ENCODE results near the gene ATP6V0B.

Gene ATP6V0B

DNA sequence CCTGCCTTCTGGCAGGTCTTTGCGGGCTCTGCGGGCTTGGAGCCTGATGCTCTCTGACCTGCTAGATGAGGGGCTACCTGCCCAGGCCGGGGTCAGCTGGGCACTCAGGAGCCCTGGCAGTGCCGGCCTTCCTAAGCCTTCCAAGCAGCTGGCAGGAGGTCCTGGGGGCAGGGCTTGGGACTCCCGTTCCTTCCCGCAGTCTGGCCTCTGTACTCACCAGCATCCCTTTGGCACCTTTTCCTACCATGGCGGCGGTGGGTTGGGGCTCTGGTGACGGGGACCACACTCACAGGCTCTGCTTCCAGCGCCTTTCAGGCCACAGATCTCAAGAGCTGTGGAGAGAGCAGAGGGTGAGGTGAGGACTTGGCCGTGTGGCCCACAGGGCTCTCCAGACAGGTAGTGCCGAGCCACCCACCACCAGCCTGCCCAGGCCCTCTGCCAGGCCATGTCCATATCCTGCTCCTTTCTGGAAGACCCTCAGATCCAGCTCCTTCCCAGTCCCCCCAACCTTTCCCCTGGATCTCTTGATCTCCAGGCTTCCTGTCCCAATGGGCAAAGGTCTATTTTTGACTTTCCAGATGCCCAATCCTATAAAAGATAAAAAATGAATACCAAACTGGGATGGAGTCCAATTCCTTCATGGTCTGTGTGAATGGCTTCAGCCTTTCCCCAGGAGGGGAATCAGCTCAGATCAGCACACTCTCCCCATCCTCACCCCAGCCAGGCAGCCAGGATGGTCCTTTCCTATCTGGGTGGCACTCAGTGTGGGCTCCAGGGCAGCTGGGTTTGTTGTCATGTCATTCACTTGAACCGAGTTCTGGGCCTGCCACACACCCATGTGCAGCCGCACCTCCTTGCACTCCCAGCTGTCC, 49.5 kb downstream of the ATP6V0B start:
- no peak overlapping the region for H3K27ac ChIP-seq (replicated peaks)
- H3K4me3 ChIP-seq (replicated peaks; ENCODE audit: insufficient read depth, low read length): no peak overlapping the region
- no peaks in the 10 kb centered on the region for H3K27me3 ChIP-seq (ENCODE audit: insufficient read depth, poor library complexity, severe bottlenecking)
- no peak for DNase-seq (ENCODE audit: low read depth in 1 of 2, low spot score in 1 of 2)
- no peak for TF ChIP-seq POLR2AphosphoS5 (IDR thresholded peaks at IDR 0.05; ENCODE audit: low read depth)
- TF ChIP-seq, protein P1, sequence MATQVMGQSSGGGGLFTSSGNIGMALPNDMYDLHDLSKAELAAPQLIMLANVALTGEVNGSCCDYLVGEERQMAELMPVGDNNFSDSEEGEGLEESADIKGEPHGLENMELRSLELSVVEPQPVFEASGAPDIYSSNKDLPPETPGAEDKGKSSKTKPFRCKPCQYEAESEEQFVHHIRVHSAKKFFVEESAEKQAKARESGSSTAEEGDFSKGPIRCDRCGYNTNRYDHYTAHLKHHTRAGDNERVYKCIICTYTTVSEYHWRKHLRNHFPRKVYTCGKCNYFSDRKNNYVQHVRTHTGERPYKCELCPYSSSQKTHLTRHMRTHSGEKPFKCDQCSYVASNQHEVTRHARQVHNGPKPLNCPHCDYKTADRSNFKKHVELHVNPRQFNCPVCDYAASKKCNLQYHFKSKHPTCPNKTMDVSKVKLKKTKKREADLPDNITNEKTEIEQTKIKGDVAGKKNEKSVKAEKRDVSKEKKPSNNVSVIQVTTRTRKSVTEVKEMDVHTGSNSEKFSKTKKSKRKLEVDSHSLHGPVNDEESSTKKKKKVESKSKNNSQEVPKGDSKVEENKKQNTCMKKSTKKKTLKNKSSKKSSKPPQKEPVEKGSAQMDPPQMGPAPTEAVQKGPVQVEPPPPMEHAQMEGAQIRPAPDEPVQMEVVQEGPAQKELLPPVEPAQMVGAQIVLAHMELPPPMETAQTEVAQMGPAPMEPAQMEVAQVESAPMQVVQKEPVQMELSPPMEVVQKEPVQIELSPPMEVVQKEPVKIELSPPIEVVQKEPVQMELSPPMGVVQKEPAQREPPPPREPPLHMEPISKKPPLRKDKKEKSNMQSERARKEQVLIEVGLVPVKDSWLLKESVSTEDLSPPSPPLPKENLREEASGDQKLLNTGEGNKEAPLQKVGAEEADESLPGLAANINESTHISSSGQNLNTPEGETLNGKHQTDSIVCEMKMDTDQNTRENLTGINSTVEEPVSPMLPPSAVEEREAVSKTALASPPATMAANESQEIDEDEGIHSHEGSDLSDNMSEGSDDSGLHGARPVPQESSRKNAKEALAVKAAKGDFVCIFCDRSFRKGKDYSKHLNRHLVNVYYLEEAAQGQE (IDR thresholded peaks at IDR 0.05; ENCODE audit: insufficient replicate concordance, low read depth): no peak
- no peak for TF ChIP-seq CTCF (IDR thresholded peaks at IDR 0.05; ENCODE audit: insufficient read depth, low read length)
- no peak for TF ChIP-seq SPI1 (IDR thresholded peaks at IDR 0.05; ENCODE audit: borderline replicate concordance, low read depth)
- TF ChIP-seq GABPA (IDR thresholded peaks at IDR 0.05; ENCODE audit: low read depth): no peak

GRCh38 chr1:44024903-44025525, 50.3 kb downstream of the ATP6V0B start:
- Histone ChIP-seq H3K27me3 (ENCODE audit: insufficient read depth, poor library complexity, severe bottlenecking) (no peaks in the 10 kb centered on the region), H3K4me3 (replicated peaks; ENCODE audit: insufficient read depth, low read length) (no peak overlapping the region), H3K27ac (replicated peaks) (no peak overlapping the region)
- TF ChIP-seq CTCF (IDR thresholded peaks at IDR 0.05; ENCODE audit: insufficient read depth, low read length): no peak
- TF ChIP-seq, protein P1 (IDR thresholded peaks at IDR 0.05; ENCODE audit: insufficient replicate concordance, low read depth): no peak
- no peak for DNase-seq (ENCODE audit: low read depth in 1 of 2, low spot score in 1 of 2)

DNA sequence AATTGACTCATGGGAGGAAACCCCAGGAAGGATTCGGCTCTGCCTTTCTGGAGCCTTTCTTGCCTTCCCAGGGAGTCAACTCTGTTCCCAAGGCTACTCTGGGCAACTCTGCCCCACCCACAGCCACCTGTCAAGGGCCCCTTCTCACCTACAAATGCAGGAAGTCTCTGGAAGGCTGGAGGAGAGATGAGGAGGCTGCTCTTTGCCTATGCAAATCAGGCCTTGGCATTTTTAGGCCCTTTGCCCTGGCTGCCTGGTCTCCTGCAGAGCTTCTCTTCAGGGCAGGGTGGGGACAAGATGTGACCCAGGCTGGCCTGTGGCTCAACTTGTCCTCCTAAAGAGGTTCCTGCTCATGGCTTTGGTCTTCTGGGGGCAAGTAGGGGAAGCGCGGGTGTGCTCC, 51.1 kb downstream of the ATP6V0B start:
- DNase-seq (ENCODE audit: low read depth in 1 of 2, low spot score in 1 of 2): no peak
- no peak overlapping the region for H3K27ac ChIP-seq (replicated peaks)
- TF ChIP-seq SPI1 (IDR thresholded peaks at IDR 0.05; ENCODE audit: borderline replicate concordance, low read depth) (no peak), POLR2AphosphoS5 (IDR thresholded peaks at IDR 0.05; ENCODE audit: low read depth) (no peak), CTCF (IDR thresholded peaks at IDR 0.05; ENCODE audit: insufficient read depth, low read length) (no peak)
- TF ChIP-seq, protein P1 (IDR thresholded peaks at IDR 0.05; ENCODE audit: insufficient replicate concordance, low read depth): no peak
- no peaks in the 10 kb centered on the region for H3K27me3 ChIP-seq (ENCODE audit: insufficient read depth, poor library complexity, severe bottlenecking)
- H3K4me3 ChIP-seq (replicated peaks; ENCODE audit: insufficient read depth, low read length): no peak overlapping the region
